Raji (cell line): ENCODE results near the gene SLF1.

Experiments used
- POLR2A ChIP-seq: IDR thresholded peaks from 2 replicates; pipeline ENCODE4 v1.6.1; 2011; ENCODE audit warnings: low read depth, low read length, control low read depth; ENCODE audit not compliant: insufficient read depth

SLF1 gene

DNA sequence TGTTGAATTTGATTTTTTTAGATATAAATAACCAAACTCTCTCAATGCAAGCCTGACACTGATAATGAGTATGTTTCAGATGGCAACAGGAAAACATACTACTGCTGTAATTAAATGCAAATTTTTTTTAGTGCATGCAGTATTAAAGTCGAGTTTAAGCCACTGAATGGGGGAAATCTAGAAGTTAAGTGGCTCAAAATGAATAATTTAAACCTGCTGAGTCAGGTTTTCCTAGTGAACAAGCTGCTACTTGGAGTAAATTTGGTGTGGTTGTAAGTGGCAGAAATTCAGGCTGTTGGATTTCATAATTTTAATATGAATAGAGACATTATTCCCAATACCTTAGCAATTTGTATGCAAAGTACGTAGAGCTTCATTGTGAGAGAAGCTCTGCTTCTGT lies 121.8 kb downstream of the SLF1 start:
- no peak for TF ChIP-seq POLR2A

DNA sequence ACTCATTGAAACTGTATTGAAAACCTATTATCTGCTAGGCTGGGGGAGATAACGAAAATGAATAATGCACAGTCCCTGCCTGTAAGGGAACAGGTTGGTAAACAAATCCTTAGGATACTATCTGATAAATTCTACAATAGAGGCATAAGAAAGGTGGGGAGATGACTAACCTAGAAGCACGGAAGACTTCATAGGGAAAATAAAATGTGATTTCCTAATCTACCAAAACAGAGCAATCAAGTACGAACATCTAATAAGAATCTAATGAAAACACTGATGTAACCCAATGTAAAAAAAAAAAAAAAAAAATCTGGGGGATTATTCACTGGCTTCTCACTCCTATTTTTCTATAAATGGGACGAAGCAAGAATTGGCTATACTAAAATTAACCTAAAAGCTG lies 124.4 kb downstream of the SLF1 start:
- TF ChIP-seq POLR2A = no peak

DNA sequence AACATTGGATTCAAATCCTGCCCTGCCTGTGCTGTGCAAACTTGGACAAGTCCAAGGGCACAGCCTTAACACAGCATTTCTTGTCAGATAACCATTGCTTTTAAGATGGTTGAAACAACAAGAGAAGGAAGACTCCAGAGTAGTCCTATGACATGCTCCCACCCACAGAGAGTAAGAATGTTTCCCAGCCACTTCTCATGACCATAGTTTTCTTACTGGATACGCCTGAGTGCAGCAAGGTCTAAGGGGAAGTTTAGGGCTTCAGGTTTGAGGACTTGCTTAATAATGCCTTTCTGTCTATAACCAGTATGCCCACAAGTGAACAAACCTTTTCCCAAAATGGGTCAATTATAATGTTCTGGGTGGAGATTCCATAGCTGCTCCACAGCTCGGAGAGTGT lies 126.4 kb downstream of the SLF1 start:
- TF ChIP-seq POLR2A = no peak

DNA sequence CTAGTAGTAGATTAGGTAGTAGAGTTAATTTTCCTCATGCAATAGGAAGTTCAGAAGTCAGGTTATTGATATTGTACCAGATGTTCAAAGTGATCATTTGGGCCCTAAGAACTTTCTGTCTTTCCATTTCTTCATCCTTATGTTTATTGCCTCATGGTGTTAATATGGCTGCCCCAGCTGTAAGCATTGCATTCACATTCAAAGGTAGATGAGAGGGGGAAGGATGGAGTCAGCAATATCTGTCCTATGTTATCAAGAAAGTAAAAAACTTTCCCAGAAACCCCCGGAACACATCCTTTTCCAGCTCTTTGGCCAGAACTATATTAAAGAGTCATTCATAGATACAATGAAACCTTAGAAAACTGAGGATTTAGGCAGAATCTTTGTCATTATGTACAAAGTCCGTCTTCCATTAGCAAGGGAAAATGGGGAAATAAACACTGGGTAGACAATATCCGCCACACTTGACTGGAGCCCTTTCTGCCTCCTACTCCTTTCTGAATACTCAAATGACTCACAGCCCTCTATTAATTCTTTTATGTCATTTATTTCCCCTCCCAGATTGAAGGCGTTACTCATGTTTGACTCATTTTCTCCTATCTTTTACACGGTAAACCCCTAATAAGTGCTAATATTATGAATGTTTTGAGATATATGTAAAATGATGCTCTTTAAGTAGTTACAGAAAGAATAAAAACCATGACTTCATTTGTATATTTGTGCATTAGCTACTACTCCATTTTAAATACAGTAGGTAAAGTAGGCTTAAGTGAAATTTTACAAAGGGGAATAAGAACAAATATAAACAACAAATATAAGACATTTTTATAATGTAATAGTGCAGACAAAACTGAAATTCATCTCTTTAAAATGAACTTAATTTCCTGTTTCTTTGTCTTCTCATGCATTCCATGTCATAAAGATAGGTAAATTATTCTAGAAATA lies 127.6 kb downstream of the SLF1 start:
- no peak for TF ChIP-seq POLR2A

DNA sequence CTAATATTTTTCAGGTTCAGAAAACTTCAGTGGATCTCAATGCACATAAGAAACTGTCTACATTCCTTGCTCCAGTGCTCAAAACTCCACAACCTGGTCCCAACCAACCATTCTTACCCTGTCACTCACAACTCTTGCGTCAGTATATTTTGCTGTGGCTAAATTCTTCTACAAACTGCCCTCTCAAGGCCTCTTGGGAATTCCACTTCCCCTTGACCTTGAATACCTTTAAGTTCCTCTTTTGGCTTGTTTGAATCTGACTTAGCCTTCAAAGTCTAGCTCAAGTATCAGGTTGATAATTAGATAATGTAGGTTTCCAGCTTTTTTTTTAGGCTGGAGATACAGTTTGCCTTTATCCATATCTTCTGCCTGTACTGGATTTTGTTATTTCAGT lies 128.3 kb downstream of the SLF1 start:
- TF ChIP-seq POLR2A = no peak
